Measurements from ENCODE around the gene STKLD1. TPM values are rescaled to one million over a fixed set of nuclear protein-coding genes. Genes with fewer than 3 reads are reported as not detected.
"Not testable (repeated sequence)": the region's sequence is repeated elsewhere in the genome, so short reads cannot be mapped to it uniquely, and the experiment has no call there.

STKLD1 gene
- total and polyA plus RNA-seq, 2 experiments from 2014 or later = 2.2 to 5.1 TPM

DNA sequence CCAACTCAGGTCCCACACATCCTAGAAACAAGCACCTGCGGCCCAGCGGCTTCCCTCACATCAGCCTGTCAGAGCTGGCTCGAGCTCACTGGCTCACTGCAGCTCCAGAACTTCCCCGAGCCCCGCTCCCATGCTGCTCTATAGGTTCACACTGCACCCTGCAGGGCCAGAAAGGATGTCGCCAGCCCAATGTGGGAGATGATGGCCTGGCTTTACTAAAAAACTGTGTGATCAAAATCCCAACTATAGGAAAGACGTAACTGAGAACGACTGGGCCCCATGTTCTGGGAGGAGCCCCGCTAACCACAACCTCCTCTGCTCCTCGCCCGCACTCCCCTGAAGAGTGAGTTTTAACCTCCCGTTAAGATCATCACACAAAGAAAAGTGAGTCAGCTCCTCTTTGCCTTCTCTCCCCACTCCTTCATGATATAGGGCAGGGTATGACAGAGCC, 4.9 kb upstream of the STKLD1 start:
- Histone ChIP-seq H3K27ac (no peak overlapping the region), H3K4me3 (no peak overlapping the region), H3K36me3 (peaks cover 15% of the 10 kb centered on the region), H3K27me3 (no peaks in the 10 kb centered on the region), H3K9me3 (ENCODE audit: low read depth) (no peaks in the 10 kb centered on the region), H3K4me1 (ENCODE audit: low read depth) (no peaks in the 10 kb centered on the region)
- DNase-seq (ENCODE audit: low read depth in 1 of 2, low spot score in 1 of 2) = no peak
- TF ChIP-seq, protein P1, sequence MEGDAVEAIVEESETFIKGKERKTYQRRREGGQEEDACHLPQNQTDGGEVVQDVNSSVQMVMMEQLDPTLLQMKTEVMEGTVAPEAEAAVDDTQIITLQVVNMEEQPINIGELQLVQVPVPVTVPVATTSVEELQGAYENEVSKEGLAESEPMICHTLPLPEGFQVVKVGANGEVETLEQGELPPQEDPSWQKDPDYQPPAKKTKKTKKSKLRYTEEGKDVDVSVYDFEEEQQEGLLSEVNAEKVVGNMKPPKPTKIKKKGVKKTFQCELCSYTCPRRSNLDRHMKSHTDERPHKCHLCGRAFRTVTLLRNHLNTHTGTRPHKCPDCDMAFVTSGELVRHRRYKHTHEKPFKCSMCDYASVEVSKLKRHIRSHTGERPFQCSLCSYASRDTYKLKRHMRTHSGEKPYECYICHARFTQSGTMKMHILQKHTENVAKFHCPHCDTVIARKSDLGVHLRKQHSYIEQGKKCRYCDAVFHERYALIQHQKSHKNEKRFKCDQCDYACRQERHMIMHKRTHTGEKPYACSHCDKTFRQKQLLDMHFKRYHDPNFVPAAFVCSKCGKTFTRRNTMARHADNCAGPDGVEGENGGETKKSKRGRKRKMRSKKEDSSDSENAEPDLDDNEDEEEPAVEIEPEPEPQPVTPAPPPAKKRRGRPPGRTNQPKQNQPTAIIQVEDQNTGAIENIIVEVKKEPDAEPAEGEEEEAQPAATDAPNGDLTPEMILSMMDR (IDR thresholded peaks at IDR 0.05; ENCODE audit: low read depth, low read length) = no peak

DNA sequence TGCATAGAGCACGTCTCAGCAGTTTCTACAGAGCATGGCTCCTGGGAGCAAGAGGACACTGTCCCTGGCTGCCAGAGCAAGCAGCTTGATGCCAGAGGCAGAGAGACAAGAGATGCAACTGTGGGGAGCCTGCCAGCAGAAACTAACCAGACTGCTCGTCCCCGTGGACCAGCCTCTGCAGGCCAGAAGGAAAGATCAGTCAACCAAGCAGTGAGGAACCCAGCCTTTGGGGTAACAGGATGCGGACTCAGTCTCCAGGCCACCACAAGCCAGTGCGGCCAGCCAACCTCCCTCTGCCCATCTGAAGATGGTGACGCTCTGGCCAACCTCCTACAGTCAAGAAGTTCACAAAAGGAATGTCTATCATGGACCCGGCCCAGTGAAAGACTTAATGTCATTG, 4.0 kb upstream of the STKLD1 start:
- H3K36me3 ChIP-seq = peaks cover 14% of the 10 kb centered on the region
- DNase-seq (ENCODE audit: low read depth in 1 of 2, low spot score in 1 of 2) = no peak

DNA sequence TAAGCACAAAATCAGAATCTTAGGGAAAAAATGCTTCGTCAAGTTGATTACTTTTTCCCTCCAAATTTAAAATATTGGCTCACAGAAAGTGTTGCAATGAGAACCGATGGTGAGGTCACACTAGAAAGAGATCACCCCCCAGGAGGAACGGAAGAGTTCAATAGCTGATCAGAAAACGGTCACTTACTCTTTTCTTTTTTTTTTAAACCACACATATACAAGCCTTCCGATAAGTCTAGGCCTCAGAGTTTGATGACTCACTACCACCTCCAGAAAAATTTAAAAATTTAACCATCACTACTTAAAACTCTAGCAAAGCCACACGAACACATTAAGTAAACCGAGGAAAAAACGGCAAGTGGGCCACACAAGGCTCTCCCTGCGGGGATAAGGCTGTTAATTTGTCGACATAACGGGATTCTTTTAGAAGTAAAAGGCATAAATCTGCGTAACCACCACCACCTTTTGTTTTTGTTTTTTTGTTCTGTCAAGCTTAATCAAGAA, 1.5 kb upstream of the STKLD1 start:
- peak overlapping the region; percentile 98 for H3K4me3 ChIP-seq
- H3K27me3 ChIP-seq = no peaks in the 10 kb centered on the region
- no peaks in the 10 kb centered on the region for H3K4me1 ChIP-seq (ENCODE audit: low read depth)
- peak in 1 of 2 donors; percentile 53 for DNase-seq (ENCODE audit: low read depth in 1 of 2, low spot score in 1 of 2)
- H3K36me3 ChIP-seq = peaks cover 14% of the 10 kb centered on the region
- TF ChIP-seq, protein P1 (IDR thresholded peaks at IDR 0.05; ENCODE audit: low read depth, low read length) = no peak
- peak overlapping the region; percentile 99 for H3K27ac ChIP-seq
- H3K9me3 ChIP-seq (ENCODE audit: low read depth) = no peaks in the 10 kb centered on the region

More for the DNA sequence above, 4.0 kb upstream of the STKLD1 start:
- Histone ChIP-seq H3K27ac (no peak overlapping the region), H3K9me3 (ENCODE audit: low read depth) (no peaks in the 10 kb centered on the region), H3K4me3 (no peak overlapping the region), H3K4me1 (ENCODE audit: low read depth) (no peaks in the 10 kb centered on the region), H3K27me3 (no peaks in the 10 kb centered on the region)
- TF ChIP-seq, protein P1 (IDR thresholded peaks at IDR 0.05; ENCODE audit: low read depth, low read length) = no peak

DNA sequence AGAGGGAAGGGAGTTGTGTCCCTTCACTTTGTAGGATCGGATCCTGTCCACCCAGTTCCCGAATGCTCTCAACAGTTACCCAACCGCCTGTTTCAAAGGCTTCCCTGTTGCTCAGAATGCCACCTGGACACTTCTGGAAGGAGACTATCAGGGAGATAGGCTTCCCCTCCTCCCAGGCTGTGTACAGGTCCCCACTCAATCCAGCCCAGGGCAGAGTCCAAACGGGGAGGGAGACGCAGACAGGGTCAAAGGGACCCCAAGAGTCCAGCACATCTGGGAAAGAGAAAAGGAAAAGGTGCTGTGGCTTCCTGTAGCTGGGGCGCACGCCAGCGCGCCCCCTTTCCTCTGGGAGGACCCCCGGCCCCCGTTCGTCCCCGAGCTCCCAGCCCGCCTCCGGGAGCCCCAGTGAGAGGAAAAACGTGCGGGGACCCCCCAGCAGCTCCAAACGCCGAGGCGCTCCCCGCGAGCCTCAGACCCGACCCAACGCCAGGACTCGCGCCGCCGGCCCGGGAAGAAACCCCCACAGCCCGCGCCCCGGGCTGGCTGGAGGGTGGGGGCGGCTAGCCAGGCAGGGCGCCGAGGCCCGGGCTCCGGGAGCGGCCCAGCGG, 946 bp upstream of the STKLD1 start:
- Histone ChIP-seq H3K27ac (peak overlapping the region; percentile 99), H3K36me3 (peaks cover 14% of the 10 kb centered on the region), H3K27me3 (no peaks in the 10 kb centered on the region), H3K9me3 (ENCODE audit: low read depth) (no peaks in the 10 kb centered on the region), H3K4me3 (peak overlapping the region; percentile 98), H3K4me1 (ENCODE audit: low read depth) (no peaks in the 10 kb centered on the region)
- TF ChIP-seq, protein P1 (IDR thresholded peaks at IDR 0.05; ENCODE audit: low read depth, low read length) = no peak
- peak; percentile 41 to 43 for DNase-seq (ENCODE audit: low read depth in 1 of 2, low spot score in 1 of 2)

DNA sequence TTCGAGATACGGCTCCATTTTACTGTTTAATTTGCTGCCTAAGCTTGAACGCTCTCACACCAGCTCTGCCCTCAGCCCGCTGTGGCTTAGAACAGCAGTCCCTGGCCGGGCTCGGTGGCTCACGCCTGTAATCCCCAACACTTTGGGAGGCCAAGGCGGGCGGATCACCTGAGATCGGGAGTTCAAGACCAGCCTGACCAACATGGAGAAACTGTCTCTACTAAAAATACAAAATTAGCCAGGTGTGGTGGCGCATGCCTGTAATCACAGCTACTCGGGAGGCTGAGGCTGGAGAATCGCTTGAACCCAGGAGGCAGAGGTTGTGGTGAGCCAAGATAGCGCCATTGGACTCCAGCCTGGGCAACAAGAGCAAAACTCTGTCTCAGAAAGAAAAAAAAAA, 1.1 kb downstream of the STKLD1 start:
- H3K4me3 ChIP-seq; H3K27ac ChIP-seq; H3K27me3 ChIP-seq; H3K9me3 ChIP-seq (ENCODE audit: low read depth); H3K4me1 ChIP-seq (ENCODE audit: low read depth); DNase-seq (ENCODE audit: low read depth in 1 of 2, low spot score in 1 of 2); H3K36me3 ChIP-seq: not testable (repeated sequence)

DNA sequence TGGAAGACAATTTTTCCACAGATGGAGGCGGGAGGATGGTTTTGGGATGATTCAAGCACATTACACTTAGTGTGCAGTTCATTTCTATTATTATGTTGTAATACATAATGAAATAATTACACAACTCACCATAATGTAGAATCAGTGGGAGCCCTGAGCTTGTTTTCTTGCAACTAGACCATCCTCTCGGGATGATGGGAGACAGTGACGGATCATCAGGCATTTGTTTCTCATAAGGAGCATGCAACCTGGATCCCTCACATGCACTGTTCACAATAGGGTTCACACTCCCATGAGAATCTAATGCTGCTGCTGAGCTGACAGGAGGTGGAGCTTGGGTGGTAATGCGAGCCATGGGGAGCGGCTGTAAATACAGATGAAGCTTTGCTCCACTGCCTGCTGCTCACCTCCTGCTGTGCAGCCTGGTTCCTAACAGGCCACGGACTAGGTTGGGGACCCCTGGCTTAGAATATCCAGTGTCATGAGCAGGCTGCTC, 1.6 kb downstream of the STKLD1 start:
- H3K4me3 ChIP-seq = no peak overlapping the region
- H3K4me1 ChIP-seq (ENCODE audit: low read depth) = no peaks in the 10 kb centered on the region
- no peaks in the 10 kb centered on the region for H3K9me3 ChIP-seq (ENCODE audit: low read depth)
- H3K27me3 ChIP-seq = no peaks in the 10 kb centered on the region
- TF ChIP-seq, protein P1 (IDR thresholded peaks at IDR 0.05; ENCODE audit: low read depth, low read length) = no peak
- DNase-seq (ENCODE audit: low read depth in 1 of 2, low spot score in 1 of 2) = peak in 1 of 2 donors; percentile 36
- no peak overlapping the region for H3K27ac ChIP-seq
- H3K36me3 ChIP-seq = peaks cover 4% of the 10 kb centered on the region
